Cardiac fibroblast (primary cell): Measurements from ENCODE around the gene TICAM2.

ENCODE experiments used
- DNase-seq, 2 donors: peaks; one replicate each; pipeline versions ENCODE4 v3.0.0 to v3.0.0-alpha.2; 2010; ENCODE audit warnings: low read depth in 2 of 2
- H3K4me3 ChIP-seq, 2 donors: replicated peaks in 1 of 2; 1 replicate in 1 of 2; 2 replicates in 1 of 2; pipeline ENCODE4 v1.5.1; 2011; ENCODE audit warnings: low read depth in 2 of 2, low read length in 2 of 2, mild to moderate bottlenecking in 2 of 2, moderate library complexity in 1 of 2
- TF ChIP-seq, protein P1 (sequence below): IDR thresholded peaks from one replicate; pipeline ENCODE4 v1.5.1; 2011; ENCODE audit warnings: low read depth, mild to moderate bottlenecking, low read length, inconsistent platforms

The TICAM2 gene

GRCh38 chr5:115584501-115584900 is 17.8 kb downstream of the TICAM2 start:
- DNase-seq = no peak
- no peak overlapping the region for H3K4me3 ChIP-seq
- TF ChIP-seq, protein P1, sequence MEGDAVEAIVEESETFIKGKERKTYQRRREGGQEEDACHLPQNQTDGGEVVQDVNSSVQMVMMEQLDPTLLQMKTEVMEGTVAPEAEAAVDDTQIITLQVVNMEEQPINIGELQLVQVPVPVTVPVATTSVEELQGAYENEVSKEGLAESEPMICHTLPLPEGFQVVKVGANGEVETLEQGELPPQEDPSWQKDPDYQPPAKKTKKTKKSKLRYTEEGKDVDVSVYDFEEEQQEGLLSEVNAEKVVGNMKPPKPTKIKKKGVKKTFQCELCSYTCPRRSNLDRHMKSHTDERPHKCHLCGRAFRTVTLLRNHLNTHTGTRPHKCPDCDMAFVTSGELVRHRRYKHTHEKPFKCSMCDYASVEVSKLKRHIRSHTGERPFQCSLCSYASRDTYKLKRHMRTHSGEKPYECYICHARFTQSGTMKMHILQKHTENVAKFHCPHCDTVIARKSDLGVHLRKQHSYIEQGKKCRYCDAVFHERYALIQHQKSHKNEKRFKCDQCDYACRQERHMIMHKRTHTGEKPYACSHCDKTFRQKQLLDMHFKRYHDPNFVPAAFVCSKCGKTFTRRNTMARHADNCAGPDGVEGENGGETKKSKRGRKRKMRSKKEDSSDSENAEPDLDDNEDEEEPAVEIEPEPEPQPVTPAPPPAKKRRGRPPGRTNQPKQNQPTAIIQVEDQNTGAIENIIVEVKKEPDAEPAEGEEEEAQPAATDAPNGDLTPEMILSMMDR = no peak

- no peak overlapping the region for H3K4me3 ChIP-seq
- TF ChIP-seq, protein P1 = no peak
- DNase-seq = peak; percentile 83 to 93
Measured at GRCh38 chr5:115583474-115583873, 18.8 kb downstream of the TICAM2 start.

DNA sequence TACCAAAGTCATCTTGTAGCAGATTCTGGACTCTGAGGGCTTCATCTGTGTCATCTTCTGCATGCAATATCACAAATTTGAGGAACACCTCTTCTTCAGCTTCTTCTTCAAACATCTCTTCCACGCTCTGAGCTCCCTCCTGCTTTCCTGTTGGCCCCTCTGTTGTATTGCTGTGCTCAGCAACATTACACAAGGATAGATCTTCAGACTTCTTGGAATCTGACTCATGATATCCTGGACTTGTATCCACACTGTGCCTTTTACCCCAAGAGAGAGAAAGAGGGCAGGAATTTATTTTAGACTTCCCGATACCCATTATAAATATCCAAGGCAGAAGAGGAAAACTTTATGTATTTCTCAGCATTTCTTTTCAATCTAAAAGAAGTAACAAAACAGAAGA is 21.3 kb downstream of the TICAM2 start:
- H3K4me3 ChIP-seq = no peak overlapping the region
- TF ChIP-seq, protein P1 = no peak
- DNase-seq = no peak

- DNase-seq = peak in 1 of 2 donors; percentile 76
- TF ChIP-seq, protein P1 = no peak
Measured at GRCh38 chr5:115579747-115580173, 22.5 kb downstream of the TICAM2 start.

DNA sequence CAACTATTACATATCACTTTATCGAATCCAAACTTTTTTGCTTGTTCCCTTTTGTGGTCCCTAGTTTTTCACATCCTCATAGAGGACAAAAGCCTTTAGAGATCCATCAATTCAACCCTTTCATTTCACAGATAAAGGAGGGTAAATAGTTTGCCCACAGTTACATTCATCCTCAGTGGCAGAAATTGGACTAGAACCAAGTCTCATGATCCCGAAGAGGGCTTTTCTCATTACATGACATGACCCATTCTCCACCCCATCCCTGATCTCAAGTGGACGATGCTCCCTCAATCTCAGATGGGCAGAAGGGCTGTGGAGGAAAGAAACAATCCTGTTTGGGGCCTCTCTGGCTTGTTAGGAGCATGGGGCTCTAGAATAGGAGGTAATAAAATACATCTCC is 23.1 kb downstream of the TICAM2 start:
- no peak overlapping the region for H3K4me3 ChIP-seq
- no peak for DNase-seq
- TF ChIP-seq, protein P1 = no peak

More at GRCh38 chr5:115579747-115580173, 22.5 kb downstream of the TICAM2 start:
- H3K4me3 ChIP-seq = no peak overlapping the region

DNA sequence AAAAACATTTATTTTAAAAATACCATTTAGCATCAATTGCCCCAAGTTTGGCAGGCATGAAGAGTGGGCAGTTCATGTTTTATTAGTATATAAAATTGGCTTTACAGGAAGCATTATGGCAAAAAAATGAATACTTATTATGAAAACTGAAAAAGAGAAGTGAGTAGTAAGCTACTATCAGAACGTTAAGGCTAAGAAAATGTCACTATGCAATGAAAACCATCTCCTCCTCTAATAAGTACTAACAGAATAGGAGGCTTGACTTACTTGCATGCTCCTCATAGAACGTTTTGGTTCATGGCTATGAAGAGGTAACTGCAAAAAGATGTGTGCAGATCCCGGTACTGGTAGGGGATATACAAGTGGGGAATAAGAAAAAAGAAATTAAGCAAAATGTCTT is 23.6 kb downstream of the TICAM2 start:
- no peak overlapping the region for H3K4me3 ChIP-seq
- TF ChIP-seq, protein P1 = no peak
- no peak for DNase-seq

DNA sequence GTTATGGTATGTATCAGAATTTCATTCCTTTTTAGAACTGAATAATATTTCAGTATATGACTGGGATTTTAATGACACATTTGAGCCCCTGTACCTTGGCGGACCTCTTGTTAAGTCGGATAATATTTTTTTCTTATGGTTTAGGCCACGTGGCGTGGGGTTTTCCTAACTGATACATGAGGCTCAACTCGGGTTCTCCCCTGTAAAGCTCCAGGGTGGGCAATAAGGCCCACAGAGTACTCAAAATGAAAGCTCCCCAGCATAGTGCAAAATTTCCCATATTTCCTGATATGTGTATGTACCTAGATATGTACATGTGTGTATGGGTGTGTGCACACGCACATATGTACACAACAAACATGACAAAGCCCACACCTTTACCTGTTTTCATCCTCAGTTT is 24.5 kb downstream of the TICAM2 start:
- DNase-seq = no peak
- TF ChIP-seq, protein P1 = no peak
- H3K4me3 ChIP-seq = no peak overlapping the region
